Measurements from ENCODE around the gene ETS1.

DNA sequence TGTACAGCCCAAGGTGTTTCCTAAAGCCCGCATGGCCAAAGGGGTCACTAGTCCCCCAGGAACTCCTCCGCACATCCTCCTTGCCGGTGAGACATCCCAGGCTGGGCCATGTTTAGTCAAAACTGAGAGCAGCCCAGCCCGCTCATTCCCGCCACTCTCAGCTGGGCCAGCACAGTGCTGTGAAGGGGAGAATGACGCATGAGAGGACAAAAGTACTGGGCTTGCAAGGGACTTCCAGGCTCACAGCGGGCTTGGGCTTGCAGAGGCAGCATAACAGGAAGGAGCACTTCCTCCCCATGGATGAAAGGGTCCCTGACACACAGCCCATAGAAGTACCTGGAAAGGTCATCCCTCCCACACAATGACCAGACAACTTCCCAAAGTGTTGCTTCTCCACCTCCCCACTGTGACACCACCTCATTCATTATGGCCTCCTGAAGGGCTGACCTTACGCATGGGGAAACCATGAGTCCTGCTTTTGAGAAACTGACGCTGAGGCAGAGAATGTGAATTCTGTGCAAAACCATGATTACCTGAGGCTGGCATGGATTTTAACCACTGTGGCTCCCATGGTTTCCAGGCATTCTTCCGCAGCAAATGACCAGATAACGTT is 19.1 kb downstream of the ETS1 start:
- TF ChIP-seq, protein P1, sequence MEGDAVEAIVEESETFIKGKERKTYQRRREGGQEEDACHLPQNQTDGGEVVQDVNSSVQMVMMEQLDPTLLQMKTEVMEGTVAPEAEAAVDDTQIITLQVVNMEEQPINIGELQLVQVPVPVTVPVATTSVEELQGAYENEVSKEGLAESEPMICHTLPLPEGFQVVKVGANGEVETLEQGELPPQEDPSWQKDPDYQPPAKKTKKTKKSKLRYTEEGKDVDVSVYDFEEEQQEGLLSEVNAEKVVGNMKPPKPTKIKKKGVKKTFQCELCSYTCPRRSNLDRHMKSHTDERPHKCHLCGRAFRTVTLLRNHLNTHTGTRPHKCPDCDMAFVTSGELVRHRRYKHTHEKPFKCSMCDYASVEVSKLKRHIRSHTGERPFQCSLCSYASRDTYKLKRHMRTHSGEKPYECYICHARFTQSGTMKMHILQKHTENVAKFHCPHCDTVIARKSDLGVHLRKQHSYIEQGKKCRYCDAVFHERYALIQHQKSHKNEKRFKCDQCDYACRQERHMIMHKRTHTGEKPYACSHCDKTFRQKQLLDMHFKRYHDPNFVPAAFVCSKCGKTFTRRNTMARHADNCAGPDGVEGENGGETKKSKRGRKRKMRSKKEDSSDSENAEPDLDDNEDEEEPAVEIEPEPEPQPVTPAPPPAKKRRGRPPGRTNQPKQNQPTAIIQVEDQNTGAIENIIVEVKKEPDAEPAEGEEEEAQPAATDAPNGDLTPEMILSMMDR (IDR thresholded peaks at IDR 0.05; ENCODE audit: low read length), result no peak
- TF ChIP-seq EZH2 (IDR thresholded peaks at IDR 0.05; ENCODE audit: borderline replicate concordance, low read length), result no peak

Measured in OCI-LY1 (cell line).